GM21515 (cell line): ENCODE results near the gene TMEM212.
"Not testable (repeated sequence)": the region's sequence is repeated elsewhere in the genome, so short reads cannot be mapped to it uniquely, and the experiment has no call there.

Experiments used
- ATAC-seq: cut with Tn5 transposase; IDR thresholded peaks from one replicate; pipeline ENCODE4 v1.9.1; 2021; ENCODE audit not compliant: unreplicated experiment

TMEM212 gene

GRCh38 chr3:171851660-171852058 lies 8.5 kb downstream of the TMEM212 start:
- ATAC-seq: no peak

GRCh38 chr3:171854649-171855305 lies 11.6 kb downstream of the TMEM212 start:
- ATAC-seq: no peak

GRCh38 chr3:171858770-171859169 lies 15.6 kb downstream of the TMEM212 start:
- ATAC-seq: not testable (repeated sequence)

GRCh38 chr3:171860830-171861535 lies 17.8 kb downstream of the TMEM212 start:
- no peak for ATAC-seq

GRCh38 chr3:171862392-171862791 lies 19.2 kb downstream of the TMEM212 start:
- ATAC-seq: no peak

- no peak for ATAC-seq
Observed at GRCh38 chr3:171862993-171863521, 19.9 kb downstream of the TMEM212 start.

GRCh38 chr3:171863920-171864319 lies 20.8 kb downstream of the TMEM212 start:
- ATAC-seq: no peak

GRCh38 chr3:171865191-171865865 lies 22.2 kb downstream of the TMEM212 start:
- no peak for ATAC-seq

- no peak for ATAC-seq
Observed at GRCh38 chr3:171867981-171868380, 24.8 kb downstream of the TMEM212 start.

- ATAC-seq: no peak
Observed at GRCh38 chr3:171871392-171872274, 28.5 kb downstream of the TMEM212 start.

GRCh38 chr3:171873580-171873979 lies 30.4 kb downstream of the TMEM212 start:
- ATAC-seq: no peak

- no peak for ATAC-seq
Observed at GRCh38 chr3:171874251-171874681, 31.1 kb downstream of the TMEM212 start.

GRCh38 chr3:171874879-171875278 lies 31.7 kb downstream of the TMEM212 start:
- no peak for ATAC-seq

- ATAC-seq: no peak
Observed at GRCh38 chr3:171875923-171876412, 32.8 kb downstream of the TMEM212 start.

GRCh38 chr3:171876680-171877147 lies 33.6 kb downstream of the TMEM212 start:
- ATAC-seq: no peak

GRCh38 chr3:171878461-171879225 lies 35.5 kb downstream of the TMEM212 start:
- no peak for ATAC-seq

- no peak for ATAC-seq
Observed at GRCh38 chr3:171879472-171879871, 36.3 kb downstream of the TMEM212 start.

GRCh38 chr3:171880101-171880870 lies 37.1 kb downstream of the TMEM212 start:
- no peak for ATAC-seq

- no peak for ATAC-seq
Observed at GRCh38 chr3:171881251-171881650, 38.1 kb downstream of the TMEM212 start.
